ENCODE data around the gene KCND3.

DNA sequence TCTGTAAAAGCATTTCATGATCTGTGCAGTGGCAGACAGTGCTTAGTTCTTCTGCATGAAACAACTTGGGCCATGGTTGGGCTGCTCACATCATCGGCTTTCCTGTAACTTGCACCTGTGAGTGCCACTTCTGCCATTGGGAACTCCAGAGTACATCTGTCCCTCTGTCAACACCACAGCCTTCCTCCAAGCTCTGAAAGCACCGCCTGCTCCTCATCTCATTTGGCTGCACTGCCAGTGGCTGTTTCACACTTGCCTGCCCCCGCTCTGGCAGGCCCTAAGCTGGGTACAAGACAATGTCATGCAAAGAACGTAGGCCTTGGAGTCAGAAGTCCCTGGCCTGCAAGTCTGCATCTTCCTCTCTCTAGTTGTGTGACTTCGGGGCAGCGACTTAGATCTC lies 187.4 kb downstream of the KCND3 start:
- TF ChIP-seq, protein P1, sequence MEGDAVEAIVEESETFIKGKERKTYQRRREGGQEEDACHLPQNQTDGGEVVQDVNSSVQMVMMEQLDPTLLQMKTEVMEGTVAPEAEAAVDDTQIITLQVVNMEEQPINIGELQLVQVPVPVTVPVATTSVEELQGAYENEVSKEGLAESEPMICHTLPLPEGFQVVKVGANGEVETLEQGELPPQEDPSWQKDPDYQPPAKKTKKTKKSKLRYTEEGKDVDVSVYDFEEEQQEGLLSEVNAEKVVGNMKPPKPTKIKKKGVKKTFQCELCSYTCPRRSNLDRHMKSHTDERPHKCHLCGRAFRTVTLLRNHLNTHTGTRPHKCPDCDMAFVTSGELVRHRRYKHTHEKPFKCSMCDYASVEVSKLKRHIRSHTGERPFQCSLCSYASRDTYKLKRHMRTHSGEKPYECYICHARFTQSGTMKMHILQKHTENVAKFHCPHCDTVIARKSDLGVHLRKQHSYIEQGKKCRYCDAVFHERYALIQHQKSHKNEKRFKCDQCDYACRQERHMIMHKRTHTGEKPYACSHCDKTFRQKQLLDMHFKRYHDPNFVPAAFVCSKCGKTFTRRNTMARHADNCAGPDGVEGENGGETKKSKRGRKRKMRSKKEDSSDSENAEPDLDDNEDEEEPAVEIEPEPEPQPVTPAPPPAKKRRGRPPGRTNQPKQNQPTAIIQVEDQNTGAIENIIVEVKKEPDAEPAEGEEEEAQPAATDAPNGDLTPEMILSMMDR (IDR thresholded peaks at IDR 0.05), result no peak
- TF ChIP-seq POLR2A (IDR thresholded peaks at IDR 0.05), result no peak
- TF ChIP-seq POLR2AphosphoS5 (IDR thresholded peaks at IDR 0.05; ENCODE audit: insufficient read depth in 1 of 2, low read depth in 1 of 2), result no peak
